Osteoblast (primary cell): ENCODE data around the gene RIN3. TPM values are rescaled to one million over a fixed set of nuclear protein-coding genes. Genes with fewer than 3 reads are reported as not detected.

Experiments used
- DNase-seq: peaks from one replicate; pipeline ENCODE4 v3.0.0; 2011; ENCODE audit warnings: low spot score, mixed read lengths; ENCODE audit not compliant: insufficient read length; ENCODE audit errors: missing footprints
- H2AFZ ChIP-seq: 2 replicates; pipeline ENCODE4 v1.6.0; 2011; ENCODE audit warnings: mild to moderate bottlenecking, low read length
- H3K27ac ChIP-seq: 2 replicates; pipeline ENCODE4 v1.5.1; 2011; ENCODE audit warnings: mild to moderate bottlenecking, low read depth, low read length, moderate library complexity
- H3K27me3 ChIP-seq: 2 replicates; pipeline ENCODE4 v1.6.0; 2012; ENCODE audit warnings: mild to moderate bottlenecking, control low read depth, inconsistent platforms, low read length, moderate library complexity; ENCODE audit not compliant: insufficient read depth
- H3K36me3 ChIP-seq: 2 replicates; pipeline ENCODE4 v1.5.1; 2011; ENCODE audit warnings: mild to moderate bottlenecking, low read length, control low read depth, moderate library complexity; ENCODE audit not compliant: insufficient read depth
- H3K4me1 ChIP-seq: 2 replicates; pipeline ENCODE4 v1.5.1; 2011; ENCODE audit warnings: mild to moderate bottlenecking, low read length, control low read depth, moderate library complexity; ENCODE audit not compliant: insufficient read depth
- H3K4me2 ChIP-seq: 2 replicates; pipeline ENCODE4 v1.6.0; 2011; ENCODE audit warnings: mild to moderate bottlenecking, low read length; ENCODE audit not compliant: insufficient read depth
- H3K4me3 ChIP-seq: fragments of 200-600 bp; sonication (generic); 3 replicates; pipeline ENCODE4 v1.5.1; 2012; ENCODE audit warnings: mild to moderate bottlenecking, low read length, inconsistent platforms; ENCODE audit not compliant: insufficient read depth
- H3K79me2 ChIP-seq: 2 replicates; pipeline ENCODE4 v1.6.0; 2012; ENCODE audit warnings: mild to moderate bottlenecking, low read length, control low read depth, inconsistent platforms; ENCODE audit not compliant: insufficient read depth
- H3K9me3 ChIP-seq: 2 replicates; pipeline ENCODE4 v1.5.1; 2011; ENCODE audit warnings: low read depth, low read length, control low read depth
- H4K20me1 ChIP-seq: 2 replicates; pipeline ENCODE4 v1.6.0; 2012; ENCODE audit warnings: mild to moderate bottlenecking, low read length, control low read depth; ENCODE audit not compliant: insufficient read depth
- total RNA-seq: library from RNA; depleted of rRNA; stranded (reverse); fragments of >200 nt; gene quantifications from 2 replicates; pipeline ENCODE4 v1.2.3, GENCODE V29; 2012
- TF ChIP-seq, protein P1 (sequence below): IDR thresholded peaks from 2 replicates; pipeline ENCODE4 v1.5.1; 2011; ENCODE audit warnings: mild to moderate bottlenecking, low read depth, low read length, moderate library complexity; ENCODE audit errors: extremely low read depth

RIN3 gene
- total RNA-seq, 1 donor = 7.6 TPM

DNA sequence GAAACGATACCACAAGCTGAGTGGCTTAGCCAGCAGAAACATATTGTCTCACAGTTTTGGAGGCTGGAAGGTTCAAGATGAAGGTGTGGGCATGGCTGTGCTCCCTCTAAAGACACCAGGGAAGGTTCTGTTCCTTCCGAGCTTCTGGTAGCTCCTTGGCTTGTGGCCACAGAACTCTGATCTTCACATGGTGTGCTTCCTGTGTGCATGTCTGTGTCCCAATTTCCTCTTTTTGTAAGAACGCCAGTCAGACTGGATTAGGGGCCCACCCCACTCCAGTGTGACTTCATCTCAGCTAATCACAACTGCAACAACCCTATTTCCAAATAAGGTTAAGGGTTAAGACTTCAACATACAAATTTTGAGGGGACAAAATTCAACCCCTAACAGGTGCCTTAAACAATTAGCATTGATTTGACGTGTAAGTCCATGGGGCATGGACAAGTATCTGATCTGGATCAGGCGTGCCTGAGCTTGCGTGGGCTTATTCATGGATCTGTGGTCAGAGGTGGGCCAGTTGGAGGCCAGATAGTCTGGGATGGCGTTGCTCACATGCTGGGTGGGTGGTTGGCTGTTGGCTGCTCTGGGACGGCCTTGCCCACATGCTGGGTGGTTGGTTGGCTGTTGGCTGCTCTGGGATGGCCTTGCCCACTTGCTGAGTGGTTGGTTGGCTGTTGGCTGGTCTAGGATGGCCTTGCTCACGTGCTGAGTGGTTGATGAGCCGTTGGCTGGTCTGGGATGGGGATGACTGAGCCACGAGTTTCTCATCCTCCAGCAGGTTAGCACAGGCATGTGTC is 146.4 kb downstream of the RIN3 start:
- H3K4me3 ChIP-seq = no peak overlapping the region
- no peaks in the 10 kb centered on the region for H4K20me1 ChIP-seq
- H3K4me1 ChIP-seq = no peaks in the 10 kb centered on the region
- no peak for DNase-seq
- TF ChIP-seq, protein P1, sequence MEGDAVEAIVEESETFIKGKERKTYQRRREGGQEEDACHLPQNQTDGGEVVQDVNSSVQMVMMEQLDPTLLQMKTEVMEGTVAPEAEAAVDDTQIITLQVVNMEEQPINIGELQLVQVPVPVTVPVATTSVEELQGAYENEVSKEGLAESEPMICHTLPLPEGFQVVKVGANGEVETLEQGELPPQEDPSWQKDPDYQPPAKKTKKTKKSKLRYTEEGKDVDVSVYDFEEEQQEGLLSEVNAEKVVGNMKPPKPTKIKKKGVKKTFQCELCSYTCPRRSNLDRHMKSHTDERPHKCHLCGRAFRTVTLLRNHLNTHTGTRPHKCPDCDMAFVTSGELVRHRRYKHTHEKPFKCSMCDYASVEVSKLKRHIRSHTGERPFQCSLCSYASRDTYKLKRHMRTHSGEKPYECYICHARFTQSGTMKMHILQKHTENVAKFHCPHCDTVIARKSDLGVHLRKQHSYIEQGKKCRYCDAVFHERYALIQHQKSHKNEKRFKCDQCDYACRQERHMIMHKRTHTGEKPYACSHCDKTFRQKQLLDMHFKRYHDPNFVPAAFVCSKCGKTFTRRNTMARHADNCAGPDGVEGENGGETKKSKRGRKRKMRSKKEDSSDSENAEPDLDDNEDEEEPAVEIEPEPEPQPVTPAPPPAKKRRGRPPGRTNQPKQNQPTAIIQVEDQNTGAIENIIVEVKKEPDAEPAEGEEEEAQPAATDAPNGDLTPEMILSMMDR = no peak
- H2AFZ ChIP-seq = no peak overlapping the region
- H3K36me3 ChIP-seq = peaks cover 16% of the 10 kb centered on the region
- H3K4me2 ChIP-seq = no peak overlapping the region
- H3K27me3 ChIP-seq = no peaks in the 10 kb centered on the region
- H3K9me3 ChIP-seq = no peaks in the 10 kb centered on the region
- no peaks in the 10 kb centered on the region for H3K79me2 ChIP-seq
- no peak overlapping the region for H3K27ac ChIP-seq

DNA sequence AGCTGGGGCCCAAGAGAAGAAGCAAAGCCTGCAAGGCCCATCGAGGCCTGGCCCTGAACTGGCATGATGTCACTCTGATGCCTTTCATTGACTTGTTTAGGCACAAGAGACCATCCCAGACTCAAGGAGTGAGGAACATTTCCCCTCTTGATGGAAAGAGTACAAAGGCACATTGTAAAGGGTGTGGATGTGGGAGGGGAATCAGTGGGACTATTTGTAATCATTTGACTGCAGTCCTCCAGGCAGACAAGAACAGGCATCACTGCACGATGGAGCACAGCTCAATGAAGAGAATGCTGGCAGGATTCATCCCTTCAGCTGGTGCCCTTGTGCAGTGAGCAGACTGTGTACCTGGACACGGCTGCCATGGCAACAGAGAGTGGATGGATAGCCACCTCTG is 147.0 kb downstream of the RIN3 start:
- Histone ChIP-seq H3K4me3 (no peak overlapping the region), H3K79me2 (no peaks in the 10 kb centered on the region), H4K20me1 (no peaks in the 10 kb centered on the region), H3K4me1 (no peaks in the 10 kb centered on the region), H3K27ac (no peak overlapping the region), H3K4me2 (no peak overlapping the region), H2AFZ (no peak overlapping the region), H3K9me3 (no peaks in the 10 kb centered on the region), H3K36me3 (peaks cover 16% of the 10 kb centered on the region), H3K27me3 (no peaks in the 10 kb centered on the region)
- TF ChIP-seq, protein P1 = no peak
- no peak for DNase-seq

DNA sequence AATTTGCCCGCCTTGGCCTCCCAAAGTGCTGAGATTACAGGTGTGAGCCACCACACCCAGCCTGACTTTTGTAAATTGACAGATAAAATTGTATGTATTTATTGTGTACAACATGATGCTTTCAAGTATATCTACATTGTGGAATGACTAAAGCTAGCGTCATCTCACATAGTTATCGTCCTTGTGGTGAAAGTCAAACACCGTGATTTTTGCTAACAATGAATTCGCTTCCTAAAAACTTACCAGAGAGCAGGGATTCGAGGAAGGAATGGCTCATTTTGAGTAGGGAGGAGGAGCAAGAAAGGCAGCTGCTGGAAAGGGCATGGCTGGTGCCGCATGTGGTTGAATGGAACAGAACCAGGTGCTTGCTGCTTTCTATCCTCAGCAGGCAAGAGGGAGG is 149.5 kb downstream of the RIN3 start:
- no peak overlapping the region for H2AFZ ChIP-seq
- H3K36me3 ChIP-seq = peaks cover 16% of the 10 kb centered on the region
- H3K27ac ChIP-seq = no peak overlapping the region
- no peaks in the 10 kb centered on the region for H3K79me2 ChIP-seq
- no peak overlapping the region for H3K4me2 ChIP-seq
- TF ChIP-seq, protein P1 = no peak
- peaks cover 2% of the 10 kb centered on the region for H3K4me1 ChIP-seq
- H3K4me3 ChIP-seq = no peak overlapping the region
- H3K9me3 ChIP-seq = no peaks in the 10 kb centered on the region
- DNase-seq = no peak
- no peaks in the 10 kb centered on the region for H4K20me1 ChIP-seq
- no peaks in the 10 kb centered on the region for H3K27me3 ChIP-seq

DNA sequence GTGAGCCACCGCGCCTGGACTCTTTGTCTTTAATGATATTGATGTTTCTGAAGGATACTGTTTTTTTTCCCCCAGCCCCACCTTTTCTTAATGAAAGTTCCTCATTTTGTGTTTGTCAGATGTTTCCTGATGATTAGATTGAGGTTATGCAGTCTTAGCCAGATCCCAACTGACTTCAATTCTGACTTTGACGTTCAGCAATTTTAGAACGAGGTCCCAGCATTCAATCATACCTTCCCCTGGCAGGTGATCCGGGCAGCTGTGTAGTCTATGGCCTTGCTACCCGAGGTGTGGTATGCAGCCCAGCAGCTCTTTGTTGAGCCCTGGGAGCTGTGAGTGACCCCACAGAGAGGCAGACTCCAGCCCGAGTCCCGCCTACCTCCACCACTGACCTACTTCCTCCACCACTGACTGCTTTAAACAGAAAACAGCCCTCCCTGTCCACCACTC is 152.1 kb downstream of the RIN3 start:
- Histone ChIP-seq H3K9me3 (no peaks in the 10 kb centered on the region), H3K4me2 (no peak overlapping the region), H3K36me3 (peaks cover 5% of the 10 kb centered on the region), H3K79me2 (no peaks in the 10 kb centered on the region), H3K4me3 (no peak overlapping the region), H2AFZ (no peak overlapping the region), H3K27ac (no peak overlapping the region), H3K4me1 (peaks cover 10% of the 10 kb centered on the region), H4K20me1 (no peaks in the 10 kb centered on the region), H3K27me3 (no peaks in the 10 kb centered on the region)
- DNase-seq = no peak
- TF ChIP-seq, protein P1 = no peak
